ENCODE data around the gene CSTPP1. TPM values are rescaled to one million over a fixed set of nuclear protein-coding genes. Genes with fewer than 3 reads are reported as not detected.

The CSTPP1 gene
- total RNA-seq, 1 donor from 2014 or later = 31.5 TPM

- no peak for DNase-seq (ENCODE audit: low read depth)
- H3K36me3 ChIP-seq (ENCODE audit: control insufficient read depth, insufficient read depth, low read length) = no peaks in the 10 kb centered on the region
- H3K4me3 ChIP-seq (ENCODE audit: low read depth, low read length) = no peak overlapping the region
- H3K27me3 ChIP-seq (ENCODE audit: control insufficient read depth, insufficient read depth, low read length) = no peaks in the 10 kb centered on the region
- TF ChIP-seq, protein P1, sequence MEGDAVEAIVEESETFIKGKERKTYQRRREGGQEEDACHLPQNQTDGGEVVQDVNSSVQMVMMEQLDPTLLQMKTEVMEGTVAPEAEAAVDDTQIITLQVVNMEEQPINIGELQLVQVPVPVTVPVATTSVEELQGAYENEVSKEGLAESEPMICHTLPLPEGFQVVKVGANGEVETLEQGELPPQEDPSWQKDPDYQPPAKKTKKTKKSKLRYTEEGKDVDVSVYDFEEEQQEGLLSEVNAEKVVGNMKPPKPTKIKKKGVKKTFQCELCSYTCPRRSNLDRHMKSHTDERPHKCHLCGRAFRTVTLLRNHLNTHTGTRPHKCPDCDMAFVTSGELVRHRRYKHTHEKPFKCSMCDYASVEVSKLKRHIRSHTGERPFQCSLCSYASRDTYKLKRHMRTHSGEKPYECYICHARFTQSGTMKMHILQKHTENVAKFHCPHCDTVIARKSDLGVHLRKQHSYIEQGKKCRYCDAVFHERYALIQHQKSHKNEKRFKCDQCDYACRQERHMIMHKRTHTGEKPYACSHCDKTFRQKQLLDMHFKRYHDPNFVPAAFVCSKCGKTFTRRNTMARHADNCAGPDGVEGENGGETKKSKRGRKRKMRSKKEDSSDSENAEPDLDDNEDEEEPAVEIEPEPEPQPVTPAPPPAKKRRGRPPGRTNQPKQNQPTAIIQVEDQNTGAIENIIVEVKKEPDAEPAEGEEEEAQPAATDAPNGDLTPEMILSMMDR (IDR thresholded peaks at IDR 0.05; ENCODE audit: insufficient read depth, low read length, poor library complexity, severe bottlenecking) = no peak
These were observed 27.3 kb downstream of the CSTPP1 start for GRCh38 chr11:46963844-46964243.

GRCh38 chr11:46966773-46967172 is 30.2 kb downstream of the CSTPP1 start:
- TF ChIP-seq, protein P1 (IDR thresholded peaks at IDR 0.05; ENCODE audit: insufficient read depth, low read length, poor library complexity, severe bottlenecking) = no peak
- Histone ChIP-seq H3K4me3 (ENCODE audit: low read depth, low read length) (no peak overlapping the region), H3K27me3 (ENCODE audit: control insufficient read depth, insufficient read depth, low read length) (no peaks in the 10 kb centered on the region), H3K36me3 (ENCODE audit: control insufficient read depth, insufficient read depth, low read length) (no peaks in the 10 kb centered on the region)
- no peak for DNase-seq (ENCODE audit: low read depth)

DNA sequence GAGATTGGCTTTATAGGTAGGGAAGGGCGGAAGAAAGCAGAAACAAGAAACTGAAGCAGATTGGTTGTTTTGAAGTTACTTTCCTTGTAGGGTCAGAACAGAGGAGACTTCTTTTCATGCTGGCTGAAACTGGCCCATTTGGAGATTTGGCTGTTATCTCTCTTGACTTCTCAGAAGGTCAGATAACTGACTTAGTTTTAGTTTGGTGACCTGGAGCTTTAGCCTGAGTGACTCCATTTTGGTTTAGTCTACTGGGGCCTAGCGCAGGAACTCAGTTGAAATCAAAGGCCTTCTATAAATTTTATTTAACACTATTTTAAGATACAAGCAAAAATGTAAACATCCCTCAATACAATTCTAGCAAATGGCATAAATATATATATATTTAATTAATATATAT is 31.4 kb downstream of the CSTPP1 start:
- no peak overlapping the region for H3K4me3 ChIP-seq (ENCODE audit: low read depth, low read length)
- TF ChIP-seq, protein P1 (IDR thresholded peaks at IDR 0.05; ENCODE audit: insufficient read depth, low read length, poor library complexity, severe bottlenecking) = no peak
- H3K27me3 ChIP-seq (ENCODE audit: control insufficient read depth, insufficient read depth, low read length) = no peaks in the 10 kb centered on the region
- DNase-seq (ENCODE audit: low read depth) = no peak
- H3K36me3 ChIP-seq (ENCODE audit: control insufficient read depth, insufficient read depth, low read length) = no peaks in the 10 kb centered on the region

DNA sequence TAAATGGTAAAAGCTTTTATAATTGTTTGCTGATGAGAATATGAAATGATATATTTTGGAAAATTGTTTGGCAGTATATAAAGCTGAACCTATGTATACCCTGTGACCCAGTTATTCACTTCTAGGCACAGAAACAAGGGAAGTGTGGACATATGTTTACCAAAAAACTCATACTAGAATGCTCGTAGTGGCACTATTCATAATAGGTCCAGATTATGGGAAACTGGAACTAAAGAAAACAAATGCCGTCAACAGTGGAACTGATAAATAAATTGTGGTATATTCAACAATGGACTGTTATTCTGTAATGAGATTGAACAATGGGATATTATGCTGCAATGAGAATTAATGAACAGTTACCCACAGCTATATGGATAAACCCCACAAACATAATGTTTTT is 32.8 kb downstream of the CSTPP1 start:
- no peaks in the 10 kb centered on the region for H3K36me3 ChIP-seq (ENCODE audit: control insufficient read depth, insufficient read depth, low read length)

DNA sequence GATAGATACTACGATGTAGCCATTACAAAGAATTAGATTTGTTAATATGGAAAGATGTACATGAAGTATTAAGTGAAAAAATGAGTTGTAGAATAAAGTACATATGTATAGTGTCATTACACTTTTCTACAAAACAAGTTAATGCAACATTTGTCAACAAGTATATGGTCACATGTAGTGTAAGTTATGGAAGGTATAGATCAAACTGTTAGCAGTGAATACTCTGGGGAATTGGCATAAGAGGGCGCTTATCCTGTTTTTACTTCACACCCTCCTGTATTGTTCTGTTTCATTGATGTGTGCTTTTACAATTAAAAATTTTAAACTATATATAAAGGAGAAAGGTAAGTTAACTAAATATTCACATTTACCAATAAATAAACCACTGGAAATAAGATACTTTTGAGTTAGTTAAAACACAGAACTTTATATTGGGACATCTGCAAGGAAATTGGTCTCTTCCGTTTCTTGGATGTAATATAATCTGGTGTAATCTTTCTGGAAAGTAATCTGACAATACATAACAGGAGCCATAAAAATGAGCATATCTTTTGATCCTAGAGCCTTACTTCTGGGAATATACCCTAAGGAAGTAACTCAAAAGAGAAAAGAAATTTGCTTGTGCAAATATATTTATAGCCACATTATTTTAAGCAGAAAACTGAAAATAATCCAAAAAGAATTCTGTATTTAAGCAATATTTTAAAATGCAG is 34.5 kb downstream of the CSTPP1 start:
- H3K36me3 ChIP-seq (ENCODE audit: control insufficient read depth, insufficient read depth, low read length) = no peaks in the 10 kb centered on the region
- TF ChIP-seq, protein P1 (IDR thresholded peaks at IDR 0.05; ENCODE audit: insufficient read depth, low read length, poor library complexity, severe bottlenecking) = no peak
- DNase-seq (ENCODE audit: low read depth) = no peak
- no peaks in the 10 kb centered on the region for H3K27me3 ChIP-seq (ENCODE audit: control insufficient read depth, insufficient read depth, low read length)
- H3K4me3 ChIP-seq (ENCODE audit: low read depth, low read length) = no peak overlapping the region

More for the DNA sequence above, 32.8 kb downstream of the CSTPP1 start:
- TF ChIP-seq, protein P1 (IDR thresholded peaks at IDR 0.05; ENCODE audit: insufficient read depth, low read length, poor library complexity, severe bottlenecking) = no peak
- DNase-seq (ENCODE audit: low read depth) = no peak
- no peak overlapping the region for H3K4me3 ChIP-seq (ENCODE audit: low read depth, low read length)
- no peaks in the 10 kb centered on the region for H3K27me3 ChIP-seq (ENCODE audit: control insufficient read depth, insufficient read depth, low read length)

GRCh38 chr11:46972343-46972742 is 35.8 kb downstream of the CSTPP1 start:
- Histone ChIP-seq H3K27me3 (ENCODE audit: control insufficient read depth, insufficient read depth, low read length) (no peaks in the 10 kb centered on the region), H3K36me3 (ENCODE audit: control insufficient read depth, insufficient read depth, low read length) (no peaks in the 10 kb centered on the region), H3K4me3 (ENCODE audit: low read depth, low read length) (no peak overlapping the region)
- no peak for DNase-seq (ENCODE audit: low read depth)
- TF ChIP-seq, protein P1 (IDR thresholded peaks at IDR 0.05; ENCODE audit: insufficient read depth, low read length, poor library complexity, severe bottlenecking) = no peak

All from kidney epithelial cell (primary cell).